GM23338 (cell line): ENCODE data around the gene KRTAP12-2. TPM values are rescaled to one million over a fixed set of nuclear protein-coding genes. Genes with fewer than 3 reads are reported as not detected.

Experiments used
- ATAC-seq: fragments of 200-7000 bp; cut with Tn5 transposase; 3 replicates; pipeline ENCODE4 v1.9.1; 2020
- DNase-seq: peaks from one replicate; pipeline ENCODE4 v3.0.0-alpha.2; 2015; ENCODE audit warnings: low spot score
- H2AFZ ChIP-seq: fragments of 200-600 bp; sonication (generic); 2 replicates; pipeline ENCODE4 v1.8.0; 2016; ENCODE audit warnings: antibody characterized with exemption, mild to moderate bottlenecking, moderate library complexity
- H3F3A ChIP-seq: fragments of 200-600 bp; sonication (generic); replicated peaks from 2 replicates; pipeline ENCODE4 v1.8.0; 2017; ENCODE audit warnings: antibody characterized with exemption, mixed run types, low read depth
- H3K27ac ChIP-seq: fragments of 200-600 bp; sonication (generic); 2 replicates; pipeline ENCODE4 v1.6.1; 2016; ENCODE audit warnings: low read depth
- H3K27me3 ChIP-seq: fragments of 200-600 bp; sonication (generic); 2 replicates; pipeline ENCODE4 v1.8.0; 2016; ENCODE audit warnings: mild to moderate bottlenecking, mixed run types, moderate library complexity; ENCODE audit not compliant: insufficient read depth
- H3K36me3 ChIP-seq: fragments of 200-600 bp; sonication (generic); 2 replicates; pipeline ENCODE4 v1.8.0; 2016; ENCODE audit warnings: mild to moderate bottlenecking; ENCODE audit not compliant: insufficient read depth
- H3K4me1 ChIP-seq: fragments of 200-600 bp; sonication (generic); 2 replicates; pipeline ENCODE4 v1.8.0; 2016; ENCODE audit warnings: mild to moderate bottlenecking, moderate library complexity; ENCODE audit not compliant: insufficient read depth
- H3K4me2 ChIP-seq: fragments of 200-600 bp; sonication (generic); 2 replicates; pipeline ENCODE4 v1.7.1; 2017; ENCODE audit warnings: mixed run types
- H3K4me3 ChIP-seq: fragments of 200-600 bp; sonication (generic); 2 replicates; pipeline ENCODE4 v1.6.1; 2016; ENCODE audit warnings: mixed run types
- H3K79me2 ChIP-seq: fragments of 200-600 bp; sonication (generic); replicated peaks from 2 replicates; pipeline ENCODE4 v1.8.0; 2017; ENCODE audit warnings: mild to moderate bottlenecking; ENCODE audit not compliant: insufficient read depth
- H3K9me2 ChIP-seq: fragments of 200-600 bp; sonication (generic); 2 replicates; pipeline ENCODE4 v1.8.0; 2017; ENCODE audit not compliant: insufficient read depth
- H4K20me1 ChIP-seq: fragments of 200-600 bp; sonication (generic); replicated peaks from 2 replicates; pipeline ENCODE4 v1.8.0; 2017; ENCODE audit warnings: mild to moderate bottlenecking; ENCODE audit not compliant: insufficient read depth
- H3K27ac Mint-ChIP-seq: 2 replicates; pipeline ENCODE4 v1.8.0; 2020; ENCODE audit warnings: inconsistent platforms, mild to moderate bottlenecking, moderate library complexity, mixed read lengths
- H3K27me3 Mint-ChIP-seq: 3 replicates; pipeline ENCODE4 v1.8.0; 2022; ENCODE audit warnings: low read depth, mild to moderate bottlenecking, moderate library complexity, mixed read lengths, inconsistent platforms; ENCODE audit not compliant: insufficient read depth, poor library complexity
- H3K36me3 Mint-ChIP-seq: 3 replicates; pipeline ENCODE4 v1.8.0; 2021; ENCODE audit warnings: low read depth, mild to moderate bottlenecking, inconsistent platforms, moderate library complexity, mixed read lengths
- H3K4me1 Mint-ChIP-seq: 3 replicates; pipeline ENCODE4 v1.8.0; 2020; ENCODE audit warnings: mild to moderate bottlenecking, inconsistent platforms, mixed read lengths
- H3K4me3 Mint-ChIP-seq: 3 replicates; pipeline ENCODE4 v1.8.0; 2021; ENCODE audit warnings: moderate library complexity, mild to moderate bottlenecking, inconsistent platforms, mixed read lengths
- H3K9me3 Mint-ChIP-seq: 3 replicates; pipeline ENCODE4 v1.8.0; 2020; ENCODE audit warnings: moderate library complexity, mild to moderate bottlenecking, inconsistent platforms, mixed read lengths
- CREB1 ChIP-seq: fragments of 250-450 bp; sonication (Bioruptor Pico); IDR thresholded peaks from 2 replicates; pipeline ENCODE4 v1.5.0; 2020; ENCODE audit warnings: low read depth, mild to moderate bottlenecking, moderate library complexity
- EZH2 ChIP-seq: fragments of 200-600 bp; sonication (generic); IDR thresholded peaks from one replicate; pipeline ENCODE4 v1.8.0; 2017; ENCODE audit warnings: antibody characterized with exemption, mild to moderate bottlenecking, low read depth; ENCODE audit not compliant: unreplicated experiment
- NANOG ChIP-seq: IDR thresholded peaks from 2 replicates; pipeline ENCODE4 v1.6.1; 2016; ENCODE audit warnings: antibody characterized with exemption, borderline replicate concordance
- POLR2AphosphoS5 ChIP-seq: IDR thresholded peaks from 2 replicates; pipeline ENCODE4 v1.6.1; 2016; ENCODE audit warnings: antibody characterized with exemption, low read depth
- ZNF114 ChIP-seq: fragments of 250-450 bp; sonication (Bioruptor Pico); IDR thresholded peaks from 2 replicates; pipeline ENCODE4 v1.5.0; 2020; ENCODE audit warnings: mild to moderate bottlenecking, moderate library complexity
- ZNF331 ChIP-seq: fragments of 250-450 bp; sonication (Bioruptor Pico); IDR thresholded peaks from 2 replicates; pipeline ENCODE4 v1.5.0; 2020; ENCODE audit warnings: low read depth, mild to moderate bottlenecking, moderate library complexity
- polyA plus RNA-seq: library from polyadenylated mRNA; unstranded; fragments of >200 nt; fragmentation: Nextera tagmentation; extraction: Ambion mirVana; gene quantifications from 2 replicates; pipeline ENCODE4 v1.2.1, GENCODE V29; 2016
- total RNA-seq: library from RNA; depleted of rRNA; stranded (reverse); fragments of >200 nt; shearing (Covaris generic); gene quantifications from 2 replicates; pipeline ENCODE4 v1.2.3, GENCODE V29; 2014
- TF ChIP-seq, protein P1 (sequence below), 2 experiments: fragments of 200-600 bp in 1 of 2; sonication (generic) in 1 of 2; conservative IDR thresholded peaks; 2 replicates each; pipeline versions ENCODE4 v1.5.1 to v1.6.1; 2016 to 2017; ENCODE audit warnings: antibody characterized with exemption in 2 of 2, low read depth in 2 of 2, mild to moderate bottlenecking in 2 of 2, moderate library complexity in 1 of 2
- TF ChIP-seq, protein P2 (sequence below): IDR thresholded peaks from 2 replicates; pipeline ENCODE4 v1.6.1; 2016; ENCODE audit warnings: antibody characterized with exemption
- TF ChIP-seq, protein P3 (sequence below): IDR thresholded peaks from one replicate; pipeline ENCODE4 v1.6.1; 2018; ENCODE audit warnings: antibody characterized with exemption; ENCODE audit not compliant: unreplicated experiment

Gene KRTAP12-2
- total and polyA plus RNA-seq, 2 experiments from 2014 or later: not detected

DNA sequence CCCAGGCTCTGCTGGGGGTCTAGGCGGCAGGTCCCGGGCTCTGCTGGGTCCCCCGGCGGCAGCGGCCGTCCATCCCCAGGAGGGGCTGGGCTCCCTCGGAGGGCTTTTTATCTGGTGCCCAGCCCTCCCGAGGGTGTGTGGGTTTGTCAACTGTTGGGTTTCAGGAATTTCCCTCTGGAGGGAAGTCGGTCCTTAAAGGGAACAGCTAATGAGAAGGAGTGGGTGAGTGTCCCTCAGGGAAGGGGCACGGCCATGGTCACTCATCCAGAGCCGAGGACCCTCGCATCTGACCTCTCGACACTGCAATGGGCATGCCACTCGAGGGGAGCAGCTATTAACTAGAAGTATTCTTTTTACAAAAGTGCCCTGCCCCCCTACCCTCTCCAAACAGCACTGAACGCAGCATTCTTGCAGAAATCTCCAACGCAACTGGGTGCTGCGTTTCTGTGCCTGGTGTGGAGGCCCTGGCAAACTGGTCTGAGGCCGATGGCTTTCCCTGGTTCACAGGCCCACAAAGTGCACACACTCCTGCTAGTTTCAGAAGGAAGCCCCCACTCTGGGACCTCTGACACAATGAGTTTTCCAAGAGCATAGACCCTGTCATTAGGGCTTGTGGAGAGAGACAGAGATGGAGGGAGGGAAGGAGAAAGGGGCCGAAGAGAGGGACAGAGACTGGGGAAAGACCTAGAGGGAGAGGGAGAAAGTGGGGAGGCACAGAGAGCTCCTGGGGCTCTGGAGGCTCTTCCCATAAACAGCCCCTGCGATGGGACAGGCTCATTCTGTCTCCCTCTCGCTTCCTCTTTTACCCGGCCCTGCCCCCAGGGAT is 45.7 kb upstream of the KRTAP12-2 start (continued):
- TF ChIP-seq, protein P1, sequence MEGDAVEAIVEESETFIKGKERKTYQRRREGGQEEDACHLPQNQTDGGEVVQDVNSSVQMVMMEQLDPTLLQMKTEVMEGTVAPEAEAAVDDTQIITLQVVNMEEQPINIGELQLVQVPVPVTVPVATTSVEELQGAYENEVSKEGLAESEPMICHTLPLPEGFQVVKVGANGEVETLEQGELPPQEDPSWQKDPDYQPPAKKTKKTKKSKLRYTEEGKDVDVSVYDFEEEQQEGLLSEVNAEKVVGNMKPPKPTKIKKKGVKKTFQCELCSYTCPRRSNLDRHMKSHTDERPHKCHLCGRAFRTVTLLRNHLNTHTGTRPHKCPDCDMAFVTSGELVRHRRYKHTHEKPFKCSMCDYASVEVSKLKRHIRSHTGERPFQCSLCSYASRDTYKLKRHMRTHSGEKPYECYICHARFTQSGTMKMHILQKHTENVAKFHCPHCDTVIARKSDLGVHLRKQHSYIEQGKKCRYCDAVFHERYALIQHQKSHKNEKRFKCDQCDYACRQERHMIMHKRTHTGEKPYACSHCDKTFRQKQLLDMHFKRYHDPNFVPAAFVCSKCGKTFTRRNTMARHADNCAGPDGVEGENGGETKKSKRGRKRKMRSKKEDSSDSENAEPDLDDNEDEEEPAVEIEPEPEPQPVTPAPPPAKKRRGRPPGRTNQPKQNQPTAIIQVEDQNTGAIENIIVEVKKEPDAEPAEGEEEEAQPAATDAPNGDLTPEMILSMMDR (conservative IDR thresholded peaks at IDR 0.05; ENCODE audit: low read depth in 2 of 2): no peak
- TF ChIP-seq ZNF114 (CRISPR knock-in tag): no peak
- TF ChIP-seq, protein P2, sequence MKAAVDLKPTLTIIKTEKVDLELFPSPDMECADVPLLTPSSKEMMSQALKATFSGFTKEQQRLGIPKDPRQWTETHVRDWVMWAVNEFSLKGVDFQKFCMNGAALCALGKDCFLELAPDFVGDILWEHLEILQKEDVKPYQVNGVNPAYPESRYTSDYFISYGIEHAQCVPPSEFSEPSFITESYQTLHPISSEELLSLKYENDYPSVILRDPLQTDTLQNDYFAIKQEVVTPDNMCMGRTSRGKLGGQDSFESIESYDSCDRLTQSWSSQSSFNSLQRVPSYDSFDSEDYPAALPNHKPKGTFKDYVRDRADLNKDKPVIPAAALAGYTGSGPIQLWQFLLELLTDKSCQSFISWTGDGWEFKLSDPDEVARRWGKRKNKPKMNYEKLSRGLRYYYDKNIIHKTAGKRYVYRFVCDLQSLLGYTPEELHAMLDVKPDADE: no peak
- TF ChIP-seq NANOG: no peak
- TF ChIP-seq CREB1: no peak
- TF ChIP-seq, protein P3, sequence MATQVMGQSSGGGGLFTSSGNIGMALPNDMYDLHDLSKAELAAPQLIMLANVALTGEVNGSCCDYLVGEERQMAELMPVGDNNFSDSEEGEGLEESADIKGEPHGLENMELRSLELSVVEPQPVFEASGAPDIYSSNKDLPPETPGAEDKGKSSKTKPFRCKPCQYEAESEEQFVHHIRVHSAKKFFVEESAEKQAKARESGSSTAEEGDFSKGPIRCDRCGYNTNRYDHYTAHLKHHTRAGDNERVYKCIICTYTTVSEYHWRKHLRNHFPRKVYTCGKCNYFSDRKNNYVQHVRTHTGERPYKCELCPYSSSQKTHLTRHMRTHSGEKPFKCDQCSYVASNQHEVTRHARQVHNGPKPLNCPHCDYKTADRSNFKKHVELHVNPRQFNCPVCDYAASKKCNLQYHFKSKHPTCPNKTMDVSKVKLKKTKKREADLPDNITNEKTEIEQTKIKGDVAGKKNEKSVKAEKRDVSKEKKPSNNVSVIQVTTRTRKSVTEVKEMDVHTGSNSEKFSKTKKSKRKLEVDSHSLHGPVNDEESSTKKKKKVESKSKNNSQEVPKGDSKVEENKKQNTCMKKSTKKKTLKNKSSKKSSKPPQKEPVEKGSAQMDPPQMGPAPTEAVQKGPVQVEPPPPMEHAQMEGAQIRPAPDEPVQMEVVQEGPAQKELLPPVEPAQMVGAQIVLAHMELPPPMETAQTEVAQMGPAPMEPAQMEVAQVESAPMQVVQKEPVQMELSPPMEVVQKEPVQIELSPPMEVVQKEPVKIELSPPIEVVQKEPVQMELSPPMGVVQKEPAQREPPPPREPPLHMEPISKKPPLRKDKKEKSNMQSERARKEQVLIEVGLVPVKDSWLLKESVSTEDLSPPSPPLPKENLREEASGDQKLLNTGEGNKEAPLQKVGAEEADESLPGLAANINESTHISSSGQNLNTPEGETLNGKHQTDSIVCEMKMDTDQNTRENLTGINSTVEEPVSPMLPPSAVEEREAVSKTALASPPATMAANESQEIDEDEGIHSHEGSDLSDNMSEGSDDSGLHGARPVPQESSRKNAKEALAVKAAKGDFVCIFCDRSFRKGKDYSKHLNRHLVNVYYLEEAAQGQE: no peak
- no peak for TF ChIP-seq POLR2AphosphoS5
- TF ChIP-seq EZH2: no peak
- TF ChIP-seq ZNF331: no peak

DNA sequence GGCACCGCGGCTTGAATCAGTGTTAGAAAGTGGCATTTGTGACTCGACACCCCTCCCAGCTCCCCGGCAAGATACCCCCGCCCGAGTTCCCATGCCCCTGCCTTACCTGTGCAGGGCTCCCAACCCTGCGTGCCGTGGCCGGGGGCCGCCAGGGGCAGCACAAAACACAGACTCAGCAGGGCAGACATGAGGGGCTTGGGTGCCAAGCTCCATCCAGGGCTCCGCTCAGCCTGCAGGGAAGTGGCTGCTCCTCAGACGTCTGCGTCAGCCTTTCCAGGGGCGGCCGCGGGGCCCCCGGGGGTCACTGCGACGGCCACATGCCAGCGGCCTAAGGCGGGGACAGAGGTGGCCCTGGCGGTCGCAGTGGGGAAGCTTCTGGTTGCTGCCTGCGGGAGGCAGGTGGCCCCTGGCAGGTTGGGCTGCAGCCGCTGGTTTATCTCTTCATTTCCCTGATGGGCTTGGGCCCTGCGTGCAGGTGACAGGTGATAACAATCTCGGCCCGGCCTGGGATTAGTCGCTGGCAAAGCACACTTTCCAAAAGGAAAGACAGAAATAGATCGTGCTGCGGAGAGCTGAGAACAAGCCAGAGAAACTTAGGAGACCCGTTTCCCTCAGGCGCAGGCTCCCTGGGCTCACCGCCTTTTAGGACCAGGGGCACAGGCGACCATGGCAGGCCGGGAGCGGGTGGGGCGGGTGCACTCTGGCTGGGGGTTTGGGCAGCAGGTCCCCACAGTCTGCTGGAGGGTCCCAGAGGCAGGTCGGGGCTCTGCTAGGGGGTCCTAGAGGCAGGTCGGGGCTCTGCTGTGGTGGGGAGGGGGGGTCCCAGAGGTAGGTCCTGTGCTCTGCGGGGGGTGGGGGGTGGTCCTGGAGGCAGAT is 44.8 kb upstream of the KRTAP12-2 start, which contains the start of gene TSPEAR:
TSS of gene TSPEAR (minus strand) at position 246 of the 876 bp plus-strand sequence. CDS start at position 188, 58 bp downstream.
- no peaks in the 10 kb centered on the region for H3K79me2 ChIP-seq
- peak within 1 kb of the TSS; percentile 81 for H2AFZ ChIP-seq
- peak within 1 kb of the TSS; percentile 71 for H3K4me3 ChIP-seq
- peaks cover 55% of the 10 kb centered on the region for H3K4me1 ChIP-seq
- ATAC-seq (peak; percentile 5), DNase-seq (peak; percentile 57)
- H3K27me3 ChIP-seq: peaks cover 87% of the 10 kb centered on the region
- peaks cover 77% of the 10 kb centered on the region for H3K27me3 Mint-ChIP-seq
- peaks cover 54% of the 10 kb centered on the region for H3K4me1 Mint-ChIP-seq
- H3K4me3 Mint-ChIP-seq: peak within 1 kb of the TSS; percentile 67
- H3F3A ChIP-seq: peaks cover 23% of the 10 kb centered on the region
- H4K20me1 ChIP-seq: no peaks in the 10 kb centered on the region
- no peaks in the 10 kb centered on the region for H3K36me3 Mint-ChIP-seq
- peak within 1 kb of the TSS; percentile 95 for H3K4me2 ChIP-seq
- no peak within 1 kb of the TSS for H3K27ac Mint-ChIP-seq
- H3K9me2 ChIP-seq: 0 out of 2 replicates have a peak, but pooled peaks cover 3% of the 10 kb centered on the region
- no peaks in the 10 kb centered on the region for H3K36me3 ChIP-seq
- no peak within 1 kb of the TSS for H3K27ac ChIP-seq
- no peaks in the 10 kb centered on the region for H3K9me3 Mint-ChIP-seq
- no peak for TF ChIP-seq CREB1
- TF ChIP-seq, protein P3: no peak
